ENCODE results near the gene POLR3A.
A peak's percentile ranks its signal among the peaks of the same experiment; 100 is the strongest.

POLR3A gene

DNA sequence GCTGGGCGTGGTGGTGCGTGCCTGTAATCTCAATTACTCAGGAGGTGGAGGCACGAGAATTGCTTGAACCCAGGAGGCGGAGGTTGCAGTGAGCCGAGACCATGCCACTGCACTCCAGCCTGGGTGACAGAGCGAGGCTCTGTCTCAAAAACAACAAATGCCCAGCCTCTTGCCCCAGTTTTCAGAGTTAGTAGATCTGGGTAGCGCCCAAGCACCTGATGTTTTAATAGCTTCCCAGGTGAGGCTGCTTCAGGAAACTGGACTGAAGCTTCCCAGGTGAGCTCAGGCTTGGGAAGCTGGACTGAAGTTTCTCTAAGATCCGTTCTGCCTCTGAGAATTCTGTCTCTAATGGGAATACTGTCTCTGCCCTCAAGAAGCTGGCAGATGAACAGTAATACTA is 16.5 kb upstream of the POLR3A start:
- DNase-seq: no peak

DNA sequence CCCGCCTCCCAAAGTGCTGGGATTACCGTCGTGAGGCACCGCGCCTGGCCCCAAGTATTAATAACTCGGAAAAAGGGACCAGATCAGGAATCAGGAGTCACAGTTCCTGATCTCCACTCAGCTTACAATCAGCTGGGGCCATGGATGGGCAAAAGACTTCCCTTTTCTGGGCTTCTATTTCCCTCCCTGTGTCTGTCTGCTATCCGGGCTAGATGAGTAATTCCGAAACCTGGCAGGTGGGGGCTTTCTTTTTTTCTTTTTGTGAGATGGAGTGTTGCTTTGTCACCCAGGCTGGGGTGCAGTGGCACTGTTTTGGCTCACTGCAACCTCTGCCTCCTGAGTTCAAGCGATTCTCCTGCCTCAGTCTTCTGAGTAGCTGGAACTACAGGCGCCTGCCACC is 15.9 kb upstream of the POLR3A start:
- peak; percentile 42 for DNase-seq

DNA sequence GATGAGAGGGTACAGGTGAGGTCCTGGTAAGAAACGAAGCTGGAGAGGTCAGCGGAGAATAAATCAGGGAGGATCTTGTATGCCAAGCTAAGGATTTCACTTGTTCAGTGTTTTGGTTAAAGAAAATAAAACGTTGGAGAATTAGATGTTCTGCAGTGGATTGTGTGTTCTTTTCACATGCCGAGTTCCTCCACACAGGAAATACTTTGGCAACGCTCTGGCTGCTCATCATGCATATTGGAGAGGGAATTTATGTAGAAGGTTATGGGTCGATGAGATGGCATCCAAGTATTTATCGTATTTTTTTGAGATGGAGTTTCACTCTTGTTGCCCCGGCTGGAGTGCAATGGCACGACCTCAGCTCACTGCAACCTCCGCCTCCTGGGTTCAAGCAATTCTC is 15.4 kb upstream of the POLR3A start:
- no peak for DNase-seq

DNA sequence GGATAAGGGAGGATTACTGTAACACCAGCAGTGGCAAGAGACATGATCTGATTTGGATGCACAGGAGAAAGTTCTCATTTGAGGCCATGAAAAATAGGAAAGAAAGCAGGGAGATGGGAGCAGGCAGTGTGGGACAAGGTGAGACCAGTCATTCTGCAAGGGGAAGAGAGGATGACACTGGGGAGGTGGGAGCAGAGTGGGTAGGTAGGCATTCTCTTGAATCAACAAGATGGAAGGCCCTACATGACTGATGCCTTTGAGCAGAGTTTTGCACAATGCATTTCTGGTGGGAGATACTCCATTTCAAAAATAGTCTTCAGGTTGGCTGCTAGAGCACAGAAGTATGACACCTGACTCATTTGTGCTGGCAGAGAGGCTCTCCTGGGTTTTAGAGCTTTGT is 14.9 kb upstream of the POLR3A start:
- DNase-seq: no peak

DNA sequence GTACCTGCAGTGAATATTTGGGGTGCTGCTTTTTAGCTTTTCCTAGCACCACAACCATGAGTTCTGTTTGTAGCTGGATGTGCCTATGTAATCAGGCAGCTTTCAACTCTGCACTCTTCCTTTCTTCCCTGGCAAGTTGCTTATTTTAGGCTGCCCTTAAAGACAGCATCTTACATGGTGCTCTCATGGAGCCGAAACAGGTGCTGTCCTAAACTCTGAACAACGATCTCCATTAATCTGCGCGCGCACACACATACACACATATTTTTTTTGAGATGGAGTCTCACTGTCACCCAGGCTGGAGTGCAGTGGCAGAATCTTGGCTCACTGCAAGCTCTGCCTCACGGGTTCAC is 13.4 kb upstream of the POLR3A start:
- no peak for DNase-seq

DNA sequence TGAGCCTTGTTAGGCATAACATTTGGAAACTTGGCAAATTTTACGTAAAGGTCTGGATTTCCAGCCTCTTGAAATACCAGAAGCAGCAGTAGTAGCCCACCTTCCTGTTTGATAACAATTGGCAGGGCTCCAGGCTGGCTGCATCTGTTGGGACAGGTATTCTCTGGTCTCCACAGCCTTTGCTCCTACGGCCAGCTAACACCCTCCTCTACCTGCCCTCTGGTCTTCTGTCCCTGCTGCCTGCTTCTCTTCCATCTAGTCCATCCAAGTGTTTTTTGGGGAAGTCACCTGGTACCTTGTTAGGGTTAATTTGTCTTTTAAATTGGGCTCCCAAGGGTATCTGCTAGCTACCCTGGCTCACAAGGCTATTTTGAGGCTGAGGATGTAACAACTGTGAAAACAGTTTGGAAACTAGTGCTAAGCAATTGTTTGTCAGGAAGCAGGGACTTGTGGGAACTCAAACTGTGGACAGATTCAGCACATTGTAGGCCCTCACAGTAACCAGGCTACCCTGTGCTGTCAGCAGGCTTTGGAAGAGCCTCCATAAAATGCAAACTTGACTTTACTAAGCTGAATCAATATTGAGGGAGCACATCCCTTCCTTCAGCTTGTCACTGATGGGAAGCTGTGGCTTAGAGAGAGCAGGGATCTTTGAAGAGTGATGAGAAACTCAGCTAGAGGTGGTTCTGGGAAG is 12.9 kb upstream of the POLR3A start:
- DNase-seq: peak; percentile 25

DNA sequence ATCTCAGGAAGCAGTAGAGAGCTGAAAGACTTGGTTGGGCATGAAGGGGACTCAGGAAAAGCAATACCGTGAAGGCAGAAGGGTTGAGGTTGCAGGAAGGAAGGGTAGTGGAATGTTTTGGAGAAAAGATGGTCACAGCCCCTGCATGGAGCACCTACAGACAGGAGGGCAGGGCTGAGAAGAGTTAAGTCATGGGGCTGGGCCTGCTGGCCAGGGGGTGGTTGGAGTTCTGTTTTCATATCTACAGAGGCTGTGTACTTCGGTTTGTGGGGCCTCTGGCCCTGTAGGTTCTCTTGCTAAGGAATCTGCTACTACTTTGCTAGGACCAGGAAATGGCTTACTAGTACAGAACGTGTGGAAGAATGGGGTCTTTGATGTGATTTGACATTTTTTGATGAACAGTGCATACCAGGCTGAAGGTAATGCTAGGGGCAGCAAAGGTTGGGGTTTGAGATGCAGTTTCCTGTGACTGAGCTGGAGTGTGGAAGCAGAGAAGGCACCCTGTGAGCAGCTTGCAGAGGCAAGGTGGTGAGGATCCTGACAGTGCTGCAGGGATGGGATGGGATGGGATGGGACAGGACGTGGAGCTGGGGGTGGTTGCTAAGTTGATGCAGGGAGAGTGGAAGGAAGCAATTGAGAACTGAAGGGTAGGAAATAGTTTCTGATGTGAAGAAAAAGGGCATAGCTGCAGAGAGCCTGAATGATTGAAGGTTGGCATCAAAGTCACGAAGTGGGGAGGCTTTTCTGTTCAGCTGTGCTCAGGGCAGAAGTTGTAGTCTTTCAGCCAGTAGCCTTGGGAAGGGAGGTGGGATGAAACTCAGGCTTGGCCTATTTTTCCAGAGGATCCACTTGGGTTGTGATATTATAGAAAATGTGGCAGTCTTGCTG is 12.1 kb upstream of the POLR3A start:
- DNase-seq: no peak

DNA sequence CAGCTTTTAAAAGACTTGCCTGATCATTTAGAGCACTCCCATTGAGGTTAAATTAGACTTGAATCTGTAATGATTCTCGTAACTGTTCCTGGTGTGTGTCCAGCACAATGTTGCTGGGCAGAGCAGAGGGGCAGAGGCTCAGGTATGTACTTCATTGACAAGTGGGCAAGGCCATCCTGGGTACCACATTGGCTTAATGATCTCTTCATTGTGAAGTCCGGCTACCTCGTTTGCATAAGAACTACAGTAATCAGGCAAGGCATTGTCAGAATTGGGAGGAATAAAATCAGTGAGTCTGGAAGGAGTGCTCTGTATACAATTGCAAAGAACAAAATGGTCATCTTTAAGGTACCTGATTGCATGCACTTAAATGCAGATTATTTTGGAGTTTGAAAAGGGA is 10.4 kb upstream of the POLR3A start:
- DNase-seq: no peak

DNA sequence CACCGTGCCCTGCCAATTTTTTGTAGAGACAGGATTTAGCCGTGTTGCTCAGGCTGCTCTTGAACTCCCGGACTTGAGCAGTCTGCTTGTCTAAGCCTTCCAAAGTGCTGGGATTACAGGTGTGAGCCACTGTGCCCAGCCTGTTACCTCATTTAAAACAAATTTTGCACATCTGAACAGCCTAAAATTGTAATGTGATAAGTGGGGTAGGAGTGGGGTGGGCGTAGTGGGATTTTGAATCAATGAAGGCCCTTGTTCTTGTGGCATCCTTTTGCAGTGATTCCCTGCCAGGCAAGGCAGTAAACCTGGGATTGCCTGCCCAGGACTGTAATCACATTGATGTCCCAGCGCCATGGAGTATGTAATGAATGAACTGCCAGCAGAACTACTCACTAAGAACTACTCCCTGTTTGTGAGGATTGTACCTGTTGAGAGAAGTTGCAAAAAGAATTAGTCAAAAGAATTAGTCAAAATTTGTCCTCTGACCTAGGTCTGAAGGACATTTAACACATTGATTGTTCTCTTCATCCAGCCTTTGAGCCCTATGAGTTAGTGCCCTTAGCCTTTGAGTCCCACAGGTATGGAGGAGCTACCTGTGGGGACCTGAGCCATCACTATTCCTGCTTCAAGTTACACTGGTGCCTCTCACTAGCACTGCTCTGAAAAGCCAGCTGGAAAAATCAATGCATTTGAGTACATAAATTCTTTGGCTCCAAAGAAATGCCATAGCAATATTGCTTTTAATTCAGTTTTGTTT is 9.7 kb upstream of the POLR3A start:
- no peak for DNase-seq

DNA sequence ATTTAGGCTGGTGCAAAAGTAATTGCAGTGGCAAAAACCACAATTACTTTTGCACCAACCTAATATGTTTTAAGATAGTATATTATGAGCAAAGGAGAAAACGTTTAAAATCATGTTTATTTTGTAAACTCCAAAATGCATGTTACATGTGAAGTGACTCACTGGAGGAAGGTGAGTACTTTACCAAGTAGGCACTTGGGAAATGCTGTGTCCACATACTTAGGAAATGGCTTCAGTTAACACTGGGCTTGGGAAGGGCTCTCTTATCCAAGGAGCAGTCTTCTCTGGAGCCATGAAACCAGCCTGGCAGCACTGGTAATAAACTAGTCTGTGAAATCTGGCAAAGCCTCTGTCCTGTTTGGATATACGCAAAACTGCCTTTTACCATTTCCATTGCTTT is 8.8 kb upstream of the POLR3A start:
- DNase-seq: no peak

DNA sequence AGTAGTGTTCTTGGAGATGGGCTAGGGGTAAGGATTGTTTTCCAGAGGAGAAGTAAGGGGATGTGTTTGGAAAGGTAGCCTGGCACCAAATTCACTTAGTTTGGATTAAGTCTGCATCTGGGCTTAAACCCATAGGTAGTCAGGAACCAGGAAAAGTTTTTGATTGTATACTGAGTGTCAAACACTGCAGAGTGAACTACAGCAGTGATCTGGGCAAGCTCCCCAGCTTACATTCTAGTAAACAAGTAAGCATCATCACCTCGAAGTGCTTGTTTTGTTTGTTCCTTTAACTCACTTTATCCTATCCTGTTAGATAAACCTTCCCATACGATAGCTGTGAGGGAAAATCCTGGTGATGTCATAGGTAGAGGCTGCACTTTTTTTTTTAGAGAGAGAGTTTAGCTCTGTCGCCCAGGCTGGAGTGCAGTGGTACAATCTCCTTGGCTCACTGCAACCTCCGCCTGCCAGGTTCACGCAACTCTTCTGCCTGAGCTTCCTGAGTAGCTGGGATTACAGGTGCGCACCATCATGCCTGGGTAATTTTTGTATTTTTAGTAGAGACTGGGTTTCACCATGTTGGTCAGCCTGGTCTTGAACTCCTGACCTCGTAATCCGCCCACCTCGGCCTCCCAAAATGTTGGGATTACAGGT is 6.7 kb upstream of the POLR3A start:
- no peak for DNase-seq

DNA sequence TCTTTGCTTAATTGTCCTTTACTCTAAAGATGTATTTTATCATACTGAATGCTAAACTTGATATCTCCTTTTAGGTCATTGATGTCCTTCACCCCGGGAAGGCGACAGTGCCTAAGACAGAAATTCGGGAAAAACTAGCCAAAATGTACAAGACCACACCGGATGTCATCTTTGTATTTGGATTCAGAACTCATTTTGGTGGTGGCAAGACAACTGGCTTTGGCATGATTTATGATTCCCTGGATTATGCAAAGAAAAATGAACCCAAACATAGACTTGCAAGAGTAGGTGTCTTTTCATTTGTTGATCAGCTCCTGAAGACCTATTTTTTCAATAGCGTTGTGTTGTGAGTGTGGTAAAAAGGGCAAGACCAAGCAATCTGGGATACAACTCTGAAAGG is 6.1 kb upstream of the POLR3A start:
- DNase-seq: no peak

DNA sequence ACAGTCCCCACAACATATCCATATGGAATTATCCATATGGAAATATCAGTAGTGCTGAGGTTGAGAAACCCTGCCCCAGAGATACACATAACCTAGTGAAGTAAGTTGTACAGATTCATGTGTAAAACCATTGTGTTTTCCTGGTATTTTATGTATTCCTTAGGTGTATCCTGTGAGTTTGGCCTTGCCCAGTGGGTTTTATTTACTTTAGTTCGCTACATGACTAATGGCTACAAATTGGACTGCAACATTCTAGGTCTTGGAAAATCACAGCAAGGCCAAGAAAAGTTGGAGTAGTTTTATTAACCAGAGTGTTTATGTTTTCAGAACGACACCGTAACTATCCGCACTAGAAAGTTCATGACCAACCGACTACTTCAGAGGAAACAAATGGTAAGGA is 5.7 kb upstream of the POLR3A start:
- no peak for DNase-seq

DNA sequence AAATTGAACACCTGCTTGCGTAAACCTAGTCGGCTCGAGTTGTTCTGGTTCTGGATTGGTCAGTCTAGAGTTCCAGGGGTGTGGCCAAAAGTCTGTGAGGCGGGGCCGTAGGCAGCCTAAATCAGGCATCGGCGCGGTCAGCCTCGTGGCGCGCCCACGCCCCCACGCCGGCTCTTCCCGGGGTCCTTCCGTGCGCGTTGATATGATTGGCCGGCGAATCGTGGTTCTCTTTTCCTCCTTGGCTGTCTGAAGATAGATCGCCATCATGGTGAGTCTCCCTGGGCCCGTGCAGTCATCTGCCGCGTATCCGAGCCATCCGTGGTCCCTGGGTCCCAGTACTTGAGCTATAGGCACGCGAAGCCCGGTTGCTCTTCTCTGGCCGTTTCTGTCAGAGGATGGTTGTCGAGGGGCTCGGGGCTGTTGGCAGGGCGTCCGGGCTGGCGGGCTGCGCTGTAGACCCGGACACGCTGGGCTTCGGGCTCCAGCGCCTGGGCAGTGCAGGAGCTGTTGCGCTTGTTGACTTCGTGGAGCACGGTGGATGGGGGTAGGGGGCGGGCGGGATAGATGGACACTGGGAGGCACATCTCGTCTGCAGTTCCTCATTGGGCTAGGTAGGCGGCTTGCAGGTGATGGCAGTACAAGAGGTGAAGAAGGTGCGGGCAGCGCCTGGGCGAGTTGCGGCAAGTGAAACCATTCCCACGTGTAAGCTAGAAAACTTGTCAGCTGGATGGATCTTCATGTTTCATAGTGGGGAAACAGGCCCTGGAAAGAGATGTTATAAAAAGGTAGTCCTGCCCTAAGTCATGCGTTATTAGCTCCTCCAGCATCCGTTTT is 4.5 kb upstream of the POLR3A start, which contains the start of gene RPS24:
Gene RPS24, plus strand, starts transcription at position 227 of the 834 bp plus-strand sequence. Its CDS starts 39 bp downstream, at position 266.
- peak; percentile 99 for DNase-seq

DNA sequence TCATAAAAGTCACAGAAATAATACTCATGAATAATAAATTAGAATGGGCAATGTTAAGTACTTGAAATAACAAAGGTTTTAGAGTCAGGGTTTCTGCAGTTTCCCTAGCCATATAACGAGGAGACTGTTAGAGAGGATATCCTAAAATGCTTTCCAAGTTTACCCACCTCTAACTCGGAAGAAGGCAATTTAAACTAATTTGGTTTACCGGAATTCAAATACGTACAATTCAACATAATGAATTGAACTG is 4.0 kb upstream of the POLR3A start:
- DNase-seq: no peak

DNA sequence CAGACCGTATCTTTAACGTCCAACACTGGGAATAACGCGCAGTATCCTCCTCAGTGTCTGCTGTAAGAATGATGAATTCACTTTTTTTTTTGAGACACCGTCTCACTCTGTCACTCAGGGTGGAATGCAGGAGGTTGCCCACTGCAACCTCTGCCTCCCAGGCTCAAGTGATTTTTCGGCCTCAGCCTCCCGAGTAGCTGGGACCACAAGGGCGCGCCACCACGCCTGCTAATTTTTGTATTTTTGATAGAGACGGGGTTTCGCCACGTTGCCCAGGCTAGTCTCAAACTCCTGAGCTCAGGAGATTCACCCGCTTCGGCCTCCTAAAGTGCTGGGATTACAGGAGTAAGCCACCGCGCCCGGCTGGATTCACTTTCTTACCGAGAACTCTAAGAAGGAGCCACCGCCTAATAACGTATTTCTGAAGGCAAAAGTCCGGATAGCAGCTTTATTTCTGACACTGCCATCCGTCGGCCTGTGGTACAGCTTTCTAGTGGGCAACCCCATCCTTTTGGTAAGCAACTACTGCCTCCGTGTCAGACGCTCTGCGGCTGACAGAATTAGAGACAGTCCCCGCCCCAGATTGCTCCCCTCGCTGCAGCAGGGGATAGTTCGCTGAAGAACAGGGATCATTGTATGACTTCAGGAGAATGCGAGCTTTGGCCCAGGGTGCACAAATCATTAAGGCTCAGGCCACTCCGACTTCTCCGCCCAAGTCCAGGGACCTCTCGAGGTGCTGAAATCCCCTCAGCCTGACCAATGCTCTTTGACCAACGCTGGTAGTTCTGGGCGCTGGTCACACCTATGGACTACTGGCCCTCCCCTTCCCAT is 662 bp downstream of the POLR3A start:
- DNase-seq: no peak

DNA sequence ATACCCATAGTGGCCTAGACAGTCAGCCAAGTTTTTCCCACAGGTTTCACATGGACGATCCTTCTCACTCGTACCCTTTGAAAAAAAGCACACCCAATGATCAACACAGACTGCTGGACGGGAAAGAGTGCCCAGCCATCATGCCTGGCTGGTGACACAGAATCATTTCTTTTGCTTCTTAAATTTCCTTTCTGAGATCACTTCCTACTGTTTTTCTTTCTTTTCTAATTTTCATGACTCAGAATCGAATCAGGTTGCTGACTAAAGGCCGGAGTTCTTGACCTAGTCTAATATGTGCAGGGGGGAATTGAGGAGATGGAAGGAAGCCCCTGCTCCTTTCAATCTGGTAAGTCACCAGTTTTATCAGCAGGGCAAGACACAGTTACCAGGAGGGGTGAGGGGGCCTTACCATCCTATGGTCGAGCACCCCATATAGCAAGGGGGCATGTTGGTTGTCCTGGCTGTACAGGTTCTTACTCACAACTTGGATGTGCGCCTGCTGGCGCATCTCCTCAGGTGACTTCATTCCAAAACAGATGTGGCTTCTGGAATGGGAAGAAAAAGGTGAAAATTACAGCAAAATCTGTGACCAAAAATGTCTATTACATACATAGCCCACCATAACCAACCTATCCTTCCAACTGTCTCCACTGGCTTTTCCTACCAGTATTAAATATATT is 3.5 kb downstream of the POLR3A start:
- no peak for DNase-seq

DNA sequence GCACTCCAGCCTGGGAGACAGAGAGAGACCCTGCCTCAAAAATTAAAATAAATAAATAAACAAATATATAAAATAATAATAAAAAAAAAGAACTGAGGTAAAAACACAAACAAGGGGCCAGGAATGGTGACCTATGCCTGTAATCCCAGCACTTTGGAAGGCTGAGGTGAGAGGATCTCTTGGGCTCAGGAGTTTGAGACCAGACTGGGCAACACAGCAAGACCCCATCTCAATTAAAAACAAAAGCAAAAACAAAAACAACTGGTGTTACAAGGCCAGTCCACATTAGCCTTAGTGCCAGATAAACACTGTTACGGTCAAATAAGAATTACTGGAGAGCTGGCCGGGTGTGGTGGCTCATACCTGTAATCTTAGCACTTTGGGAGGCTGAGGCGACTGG is 5.6 kb downstream of the POLR3A start:
- no peak for DNase-seq

DNA sequence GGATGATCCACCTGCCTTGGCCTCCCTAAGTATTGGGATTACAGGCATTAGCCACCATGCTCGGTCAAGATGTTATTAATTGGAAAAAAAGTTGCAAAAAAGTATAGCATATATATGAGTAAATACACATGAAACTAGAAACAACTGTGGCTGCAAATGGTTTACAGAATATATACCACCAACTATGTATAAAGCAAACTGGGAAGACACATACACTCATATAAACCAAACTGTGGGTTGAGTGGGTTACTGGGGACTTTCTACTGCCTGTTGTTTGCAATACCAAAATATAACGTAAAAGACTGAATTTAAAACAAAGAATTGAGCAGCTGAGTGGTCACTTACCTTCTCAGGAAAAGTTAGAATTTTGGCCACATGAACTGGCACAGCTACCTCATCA is 8.1 kb downstream of the POLR3A start:
- DNase-seq: no peak

DNA sequence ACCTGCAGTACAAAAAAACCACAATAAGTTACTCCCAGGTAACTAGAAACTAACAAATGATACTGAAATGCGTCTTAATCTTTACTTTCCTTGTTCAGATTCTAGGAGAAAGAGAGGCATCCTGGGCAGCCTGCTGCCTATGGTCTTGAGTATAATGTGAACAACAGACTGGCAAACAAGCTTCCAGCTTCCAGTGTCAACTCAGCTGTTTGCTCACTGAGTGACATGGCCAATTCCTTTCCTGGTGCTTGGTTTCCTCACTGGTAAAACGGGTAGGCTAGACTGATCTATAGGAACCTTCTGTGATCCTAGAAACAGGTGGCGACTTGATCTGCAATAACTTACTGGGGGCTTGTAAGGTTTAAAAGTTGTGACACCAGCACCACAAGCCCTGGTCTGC is 10.1 kb downstream of the POLR3A start:
- no peak for DNase-seq

DNA sequence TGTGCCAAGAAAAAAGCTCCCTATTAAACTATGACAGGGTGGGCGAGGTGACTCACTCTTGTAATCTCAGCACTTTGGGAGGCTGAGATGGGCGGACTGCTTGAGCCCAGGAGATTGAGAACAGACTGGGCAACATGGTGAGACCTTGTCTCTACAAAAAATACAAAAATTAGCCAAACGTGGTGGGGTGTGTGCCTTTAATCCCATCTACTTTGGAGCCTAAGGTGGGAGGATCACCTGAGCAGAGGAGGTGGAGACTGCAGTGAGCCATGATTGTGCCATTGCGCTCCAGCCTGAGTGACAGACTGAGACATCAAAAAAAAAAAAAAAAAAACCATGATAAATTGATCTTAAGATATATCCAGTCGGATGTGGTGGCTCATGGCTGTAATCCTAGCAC is 11.5 kb downstream of the POLR3A start:
- no peak for DNase-seq

All from OCI-M1 (cell line).